HG03064 (cell line): ENCODE measurements around the gene INPP4B.

Experiments used
- ATAC-seq: cut with Tn5 transposase; IDR thresholded peaks from one replicate; pipeline ENCODE4 v1.9.1; 2021; ENCODE audit warnings: low read depth; ENCODE audit not compliant: unreplicated experiment

INPP4B gene

GRCh38 chr4:142065086-142065647, 780.9 kb downstream of the INPP4B start:
- no peak for ATAC-seq

DNA sequence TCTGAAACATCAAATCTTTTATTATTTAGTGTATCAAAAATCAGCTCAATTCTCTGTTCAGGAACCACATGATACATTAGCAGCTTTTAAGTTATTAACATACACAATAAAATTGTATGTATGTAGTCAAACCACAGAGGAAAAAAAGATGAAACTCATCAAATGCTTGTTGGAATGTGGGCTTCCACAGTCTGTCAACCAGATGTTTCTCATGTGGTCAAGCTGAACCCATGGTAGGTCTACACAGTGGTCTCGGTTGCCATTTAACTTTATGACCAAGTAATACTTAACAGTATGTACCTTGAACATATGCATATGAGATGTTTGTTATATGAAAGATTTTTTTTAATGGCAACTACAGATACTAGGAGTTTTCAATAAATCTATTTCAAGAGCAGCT, 781.9 kb downstream of the INPP4B start:
- ATAC-seq: no peak

GRCh38 chr4:142045996-142046395, 800.1 kb downstream of the INPP4B start:
- ATAC-seq: no peak

GRCh38 chr4:142044271-142044670, 801.8 kb downstream of the INPP4B start:
- ATAC-seq: no peak

DNA sequence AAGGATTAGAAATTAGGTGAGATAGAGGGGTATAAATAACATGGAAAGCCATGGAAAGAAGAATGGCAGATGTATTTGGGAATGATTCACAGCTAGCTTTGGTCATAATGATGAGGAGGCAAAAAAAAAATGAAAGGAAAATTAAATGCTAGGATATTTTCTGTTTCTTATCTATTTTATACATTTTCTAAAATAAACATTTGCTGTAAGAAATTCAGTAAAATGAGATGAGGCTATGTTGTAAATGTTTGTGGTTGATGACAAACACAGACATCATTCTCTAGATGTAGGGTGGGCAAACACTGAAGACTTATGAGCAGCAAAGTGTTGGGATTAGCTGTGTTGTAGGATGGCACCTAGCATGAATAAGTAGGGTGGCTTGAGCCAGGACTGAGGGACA, 802.6 kb downstream of the INPP4B start:
- ATAC-seq: no peak

GRCh38 chr4:142041788-142042187, 804.3 kb downstream of the INPP4B start:
- no peak for ATAC-seq

DNA sequence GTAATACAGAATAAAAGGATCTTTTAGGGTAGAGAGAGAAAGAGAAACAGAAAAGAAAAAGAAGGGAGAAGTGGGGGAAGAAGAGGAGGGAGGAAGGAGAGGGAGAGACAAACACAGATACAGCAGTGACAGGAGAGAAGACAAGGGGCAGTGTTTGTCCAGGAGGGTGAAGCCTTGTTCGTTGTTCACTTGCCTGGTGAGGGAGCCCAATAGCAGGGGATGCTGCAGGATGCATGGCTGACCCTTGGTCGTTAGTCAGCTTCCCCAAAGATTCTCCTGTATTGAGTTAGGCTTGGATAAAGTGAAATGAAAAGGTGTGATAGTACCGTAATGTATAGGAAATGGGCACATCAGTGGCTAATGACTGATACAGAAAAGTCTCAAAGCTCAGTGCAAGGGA, 806.1 kb downstream of the INPP4B start:
- no peak for ATAC-seq

DNA sequence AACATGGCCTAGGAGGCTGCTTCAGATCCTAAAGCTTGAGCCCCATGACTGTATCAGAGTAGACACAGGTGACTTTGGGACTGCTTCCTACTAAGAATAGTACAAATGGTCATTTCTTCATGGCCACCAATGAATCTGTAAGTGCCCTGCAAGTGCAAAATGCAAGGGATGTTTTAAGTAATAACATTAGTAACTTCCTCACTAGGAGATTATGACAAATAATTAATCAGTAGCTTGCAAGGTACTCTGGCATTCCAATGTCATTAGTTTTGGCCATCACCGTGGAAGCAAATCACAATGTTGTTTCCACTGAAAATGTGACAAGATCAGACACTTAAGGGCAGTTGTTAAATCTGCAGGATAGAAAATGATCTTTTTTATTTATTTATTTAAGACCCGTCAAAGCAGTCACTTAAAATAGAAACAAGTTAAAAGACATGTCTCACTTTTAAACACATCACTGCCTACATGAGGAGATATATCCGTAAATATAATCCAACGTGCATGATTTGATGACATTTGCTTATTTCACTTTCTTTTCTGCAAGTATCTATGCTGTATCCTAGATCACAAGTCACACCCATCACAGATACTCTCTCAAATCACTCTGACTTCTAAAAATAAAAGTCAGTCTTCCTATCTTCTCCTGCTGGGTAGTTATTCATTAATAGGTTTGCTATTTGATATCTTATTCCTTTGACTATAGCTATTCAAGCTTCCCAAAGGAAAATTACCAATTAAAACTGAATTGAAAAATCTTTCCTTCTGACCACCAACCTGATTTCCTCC, 809.1 kb downstream of the INPP4B start:
- no peak for ATAC-seq

- no peak for ATAC-seq
Measured at GRCh38 chr4:142035566-142035965, 810.5 kb downstream of the INPP4B start.

- ATAC-seq: no peak
Measured at GRCh38 chr4:142034101-142034500, 812.0 kb downstream of the INPP4B start.

DNA sequence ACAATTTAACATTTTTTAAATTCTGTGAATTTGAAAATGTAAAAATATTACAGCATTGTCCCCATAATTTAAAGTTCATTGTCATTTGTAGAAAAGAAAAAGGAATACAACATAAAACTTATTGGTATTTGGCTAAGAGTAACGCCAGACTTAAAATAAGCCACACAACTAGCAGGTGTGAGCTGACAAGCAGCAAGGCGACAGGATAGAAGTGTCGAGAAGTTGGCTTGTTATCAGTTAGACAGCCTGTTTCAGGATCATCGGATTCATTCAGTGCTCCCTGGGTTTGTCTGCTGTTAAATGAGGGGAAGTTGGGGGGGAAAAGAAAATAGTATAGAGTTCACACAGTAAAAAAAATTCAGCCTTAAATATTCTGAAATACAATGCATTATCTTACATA, 816.1 kb downstream of the INPP4B start:
- ATAC-seq: no peak

DNA sequence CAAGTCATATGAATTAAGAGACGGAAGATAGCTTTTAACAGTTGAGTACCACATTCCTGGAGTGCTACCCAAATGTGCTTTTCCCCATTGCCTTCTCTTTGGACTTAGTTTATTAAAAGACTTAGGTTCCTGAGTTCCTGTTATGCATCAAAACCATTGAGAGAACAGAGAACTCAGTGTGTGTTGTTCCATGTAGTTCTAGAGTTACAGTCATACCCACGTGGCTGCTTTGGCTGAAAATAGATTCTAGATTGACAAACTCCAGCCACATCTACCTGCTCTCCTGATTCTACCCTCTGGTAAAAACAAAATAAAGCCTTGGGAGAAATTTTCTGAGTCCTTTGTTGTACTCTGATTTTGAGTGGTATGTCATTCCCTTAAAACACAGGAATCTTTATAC, 824.3 kb downstream of the INPP4B start:
- no peak for ATAC-seq

- ATAC-seq: no peak
Measured at GRCh38 chr4:142021181-142021580, 824.9 kb downstream of the INPP4B start.

DNA sequence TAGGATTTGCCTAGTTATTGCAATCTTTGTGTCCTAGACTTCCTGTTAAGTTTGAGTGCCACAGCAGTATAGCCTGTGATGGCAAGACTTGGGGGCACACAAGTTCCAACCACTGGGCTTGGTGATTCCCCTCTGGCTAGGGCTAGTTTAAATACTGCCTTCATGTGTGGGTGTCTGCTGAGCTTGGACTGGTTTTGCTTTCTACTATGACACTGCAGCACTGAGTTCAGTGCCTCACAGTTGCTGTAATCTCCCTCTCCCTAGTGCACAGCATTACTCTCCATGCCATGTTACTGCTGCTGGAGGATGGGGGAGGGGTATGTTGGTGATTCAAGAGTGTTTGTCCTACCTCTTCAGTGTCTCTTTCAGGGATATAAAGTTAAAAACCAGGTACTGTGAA, 830.1 kb downstream of the INPP4B start:
- ATAC-seq: no peak

DNA sequence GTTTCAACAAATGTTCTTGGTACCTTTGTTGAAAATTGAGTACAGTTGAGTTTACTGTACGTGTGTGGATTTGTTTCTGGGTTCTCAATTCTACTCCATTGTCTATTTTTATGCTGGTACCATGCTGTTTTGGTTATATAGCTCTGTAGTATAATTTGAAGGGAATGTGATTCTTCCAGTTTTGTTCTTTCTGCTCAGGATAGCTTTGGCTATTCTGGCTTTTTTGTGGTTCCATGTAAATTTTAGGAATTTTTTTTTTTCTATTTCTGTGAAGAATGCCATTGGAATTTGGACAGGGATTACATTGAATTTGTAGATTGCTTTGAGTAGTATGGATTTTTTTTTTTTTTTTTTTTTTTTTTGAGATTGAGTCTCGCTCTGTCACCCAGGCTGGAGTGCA, 836.4 kb downstream of the INPP4B start:
- no peak for ATAC-seq

DNA sequence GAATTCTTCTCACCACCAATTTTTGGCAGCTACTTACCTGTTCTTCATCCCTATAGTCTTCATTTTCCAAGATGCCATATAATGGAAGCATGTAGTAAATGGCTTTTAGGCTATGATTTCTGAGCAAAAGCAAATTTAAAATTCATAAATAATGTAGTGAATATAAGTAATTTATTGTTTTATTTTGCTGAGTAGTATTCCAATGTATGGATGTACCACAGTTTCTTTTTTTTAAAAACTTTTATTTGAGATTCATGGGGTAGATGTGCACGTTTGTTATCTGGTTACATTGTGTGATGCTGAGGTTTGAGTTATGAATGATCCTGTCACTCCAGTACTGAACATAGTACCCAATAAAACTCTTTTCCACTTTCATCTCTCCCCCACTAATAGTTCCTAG, 840.6 kb downstream of the INPP4B start:
- no peak for ATAC-seq

- no peak for ATAC-seq
Measured at GRCh38 chr4:141999446-142000143, 846.5 kb downstream of the INPP4B start.

GRCh38 chr4:141995056-141995455, 851.0 kb downstream of the INPP4B start:
- no peak for ATAC-seq

DNA sequence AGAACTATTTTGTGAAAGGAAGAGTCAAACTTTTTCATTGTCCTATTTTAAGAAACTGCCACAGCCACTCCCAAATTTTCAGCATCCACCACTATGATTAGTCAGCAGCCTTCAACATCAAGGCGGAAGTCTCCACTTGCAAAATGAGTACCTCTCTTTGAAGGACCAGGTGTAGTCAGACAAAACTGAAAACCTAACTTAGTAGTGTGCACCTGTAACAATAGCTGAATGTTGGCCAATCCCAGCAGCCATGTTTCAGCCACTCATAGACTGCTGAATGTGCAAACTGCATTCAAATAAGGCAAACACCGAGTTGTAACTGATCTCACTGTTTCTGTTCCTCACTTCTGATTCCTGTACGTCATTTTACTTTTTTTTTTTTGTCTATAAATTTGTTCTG, 868.7 kb downstream of the INPP4B start:
- no peak for ATAC-seq
